PC-3 (cell line): ENCODE measurements around the gene CD81. TPM values are rescaled to one million over a fixed set of nuclear protein-coding genes. Genes with fewer than 3 reads are reported as not detected.

ENCODE experiments used
- ATAC-seq: fragments of 200-7000 bp; cut with Tn5 transposase; 2 replicates; pipeline ENCODE4 v1.9.1; 2020; ENCODE audit warnings: mild to moderate bottlenecking, moderate library complexity
- BruUV-seq: library from RNA; stranded (reverse); fragments of 400-500 nt; replicated peaks from 2 replicates; lab custom pipeline; 2021; lab: Mats Ljungman, UMichigan
- CTCF ChIA-PET: fragments of 300-600 bp; sonication (Branson Sonifier 250); formaldehyde crosslinking; loops from one replicate; lab custom pipeline; 2022; ENCODE audit warnings: antibody characterized with exemption; lab: Charles Lee
- POLR2A ChIA-PET: fragments of 300-600 bp; sonication (Branson Sonifier 250); formaldehyde crosslinking; loops from one replicate; lab custom pipeline; 2022; ENCODE audit warnings: antibody characterized with exemption; ENCODE audit not compliant: unreplicated experiment; lab: Charles Lee
- DNase-seq: peaks from one replicate; pipeline ENCODE4 v3.0.0-alpha.2; 2015
- H2AFZ ChIP-seq: fragments of 300-600 bp; sonication (generic); 2 replicates; pipeline ENCODE4 v1.6.0; 2016; ENCODE audit warnings: antibody characterized with exemption, low read length
- H3F3A ChIP-seq: fragments of 300-600 bp; sonication (generic); one replicate; pipeline ENCODE4 v1.6.0; 2017; ENCODE audit warnings: antibody characterized with exemption, low read length, control low read depth, mild to moderate bottlenecking; ENCODE audit not compliant: unreplicated experiment
- H3K27ac ChIP-seq: fragments of 300-600 bp; sonication (generic); 2 replicates; pipeline ENCODE4 v1.5.1; 2016; ENCODE audit warnings: mild to moderate bottlenecking, low read length
- H3K27me3 ChIP-seq: fragments of 300-600 bp; sonication (generic); 2 replicates; pipeline ENCODE4 v1.6.1; 2016; ENCODE audit warnings: low read length, mixed read lengths
- H3K36me3 ChIP-seq: fragments of 300-600 bp; sonication (generic); 2 replicates; pipeline ENCODE4 v1.6.1; 2016; ENCODE audit warnings: low read depth, mixed run types, low read length, mixed read lengths
- H3K4me1 ChIP-seq: fragments of 300-600 bp; sonication (generic); 2 replicates; pipeline ENCODE4 v1.5.1; 2016; ENCODE audit warnings: low read length; ENCODE audit not compliant: insufficient read depth
- H3K4me2 ChIP-seq: fragments of 300-600 bp; sonication (generic); 2 replicates; pipeline ENCODE4 v1.6.0; 2016; ENCODE audit warnings: low read length
- H3K4me3 ChIP-seq: fragments of 300-600 bp; sonication (generic); 2 replicates; pipeline ENCODE4 v1.5.1; 2016; ENCODE audit warnings: mild to moderate bottlenecking, low read length, mixed read lengths
- H3K79me2 ChIP-seq: fragments of 300-600 bp; sonication (generic); 2 replicates; pipeline ENCODE4 v1.6.1; 2017; ENCODE audit warnings: low read length, mixed read lengths
- H3K9ac ChIP-seq: fragments of 300-600 bp; sonication (generic); 2 replicates; pipeline ENCODE4 v1.6.0; 2016; ENCODE audit warnings: mild to moderate bottlenecking, low read length
- H3K9me2 ChIP-seq: fragments of 300-600 bp; sonication (generic); replicated peaks from 2 replicates; pipeline ENCODE4 v1.6.1; 2016; ENCODE audit warnings: mixed run types, low read length, mixed read lengths
- H3K9me3 ChIP-seq: fragments of 300-600 bp; sonication (generic); 2 replicates; pipeline ENCODE4 v1.6.1; 2016; ENCODE audit warnings: low read length, mixed read lengths
- H4K20me1 ChIP-seq: fragments of 300-600 bp; sonication (generic); 2 replicates; pipeline ENCODE4 v1.6.1; 2016; ENCODE audit warnings: low read length, mixed read lengths
- EZH2 ChIP-seq: fragments of 300-600 bp; sonication (generic); IDR thresholded peaks from one replicate; pipeline ENCODE4 v1.6.1; 2017; ENCODE audit warnings: antibody characterized with exemption, mild to moderate bottlenecking, low read length; ENCODE audit not compliant: unreplicated experiment
- EZH2phosphoT487 ChIP-seq: fragments of 300-600 bp; sonication (generic); IDR thresholded peaks from 2 replicates; pipeline ENCODE4 v1.6.1; 2018; ENCODE audit warnings: mild to moderate bottlenecking, antibody characterized with exemption, low read length, borderline replicate concordance
- intact Hi-C: fragments of 100-400 bp; cut with micrococcal nuclease; formaldehyde crosslinking; loops from 2 replicates; pipeline ENCODE4 v1.9.0; 2023
- total RNA-seq: library from RNA; depleted of rRNA; stranded (reverse); fragments of >200 nt; gene quantifications from 2 replicates; pipeline ENCODE4 v1.2.3, GENCODE V29; 2014
- TF ChIP-seq, protein P1 (sequence below): fragments of 300-600 bp; sonication (generic); conservative IDR thresholded peaks from 2 replicates; pipeline ENCODE4 v1.5.1; 2017; ENCODE audit warnings: antibody characterized with exemption, low read depth, mild to moderate bottlenecking, low read length

The CD81 gene
- total RNA-seq, 1 experiment from 2014 or later, result 134 TPM

GRCh38 chr11:2412323-2412722 lies 35.2 kb downstream of the CD81 start:
- Histone ChIP-seq H3K27me3 (no peaks in the 10 kb centered on the region), H3K9me2 (no peaks in the 10 kb centered on the region), H3K4me3 (no peak overlapping the region), H3F3A (no peaks in the 10 kb centered on the region), H4K20me1 (no peaks in the 10 kb centered on the region), H3K27ac (no peak overlapping the region), H3K4me2 (no peak overlapping the region), H3K79me2 (no peaks in the 10 kb centered on the region), H2AFZ (no peak overlapping the region), H3K9ac (no peak overlapping the region), H3K36me3 (no peaks in the 10 kb centered on the region), H3K4me1 (no peaks in the 10 kb centered on the region), H3K9me3 (no peaks in the 10 kb centered on the region)
- ChIA-PET CTCF (no interaction called here), POLR2A (no interaction called here)
- TF ChIP-seq EZH2phosphoT487 (no peak), EZH2 (no peak)
- TF ChIP-seq, protein P1, sequence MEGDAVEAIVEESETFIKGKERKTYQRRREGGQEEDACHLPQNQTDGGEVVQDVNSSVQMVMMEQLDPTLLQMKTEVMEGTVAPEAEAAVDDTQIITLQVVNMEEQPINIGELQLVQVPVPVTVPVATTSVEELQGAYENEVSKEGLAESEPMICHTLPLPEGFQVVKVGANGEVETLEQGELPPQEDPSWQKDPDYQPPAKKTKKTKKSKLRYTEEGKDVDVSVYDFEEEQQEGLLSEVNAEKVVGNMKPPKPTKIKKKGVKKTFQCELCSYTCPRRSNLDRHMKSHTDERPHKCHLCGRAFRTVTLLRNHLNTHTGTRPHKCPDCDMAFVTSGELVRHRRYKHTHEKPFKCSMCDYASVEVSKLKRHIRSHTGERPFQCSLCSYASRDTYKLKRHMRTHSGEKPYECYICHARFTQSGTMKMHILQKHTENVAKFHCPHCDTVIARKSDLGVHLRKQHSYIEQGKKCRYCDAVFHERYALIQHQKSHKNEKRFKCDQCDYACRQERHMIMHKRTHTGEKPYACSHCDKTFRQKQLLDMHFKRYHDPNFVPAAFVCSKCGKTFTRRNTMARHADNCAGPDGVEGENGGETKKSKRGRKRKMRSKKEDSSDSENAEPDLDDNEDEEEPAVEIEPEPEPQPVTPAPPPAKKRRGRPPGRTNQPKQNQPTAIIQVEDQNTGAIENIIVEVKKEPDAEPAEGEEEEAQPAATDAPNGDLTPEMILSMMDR, result no peak
- BruUV-seq, result no TSS peak
- intact Hi-C loops, result no loop called here
- ATAC-seq (no peak), DNase-seq (no peak)

GRCh38 chr11:2413742-2414579 lies 36.9 kb downstream of the CD81 start:
- H3K27me3 ChIP-seq, result no peaks in the 10 kb centered on the region
- no peaks in the 10 kb centered on the region for H3K36me3 ChIP-seq
- no peaks in the 10 kb centered on the region for H3K9me3 ChIP-seq
- TF ChIP-seq EZH2phosphoT487 (no peak), EZH2 (no peak)
- TF ChIP-seq, protein P1, result no peak
- DNase-seq (no peak), ATAC-seq (no peak)
- H3K9ac ChIP-seq, result no peak overlapping the region
- no peaks in the 10 kb centered on the region for H3K4me1 ChIP-seq
- H3K4me3 ChIP-seq, result no peak overlapping the region
- H3K79me2 ChIP-seq, result no peaks in the 10 kb centered on the region
- no peaks in the 10 kb centered on the region for H3F3A ChIP-seq
- no peaks in the 10 kb centered on the region for H3K9me2 ChIP-seq
- no peak overlapping the region for H2AFZ ChIP-seq
- no peak overlapping the region for H3K4me2 ChIP-seq
- no TSS peak for BruUV-seq
- intact Hi-C loops, result no loop called here
- H3K27ac ChIP-seq, result no peak overlapping the region
- ChIA-PET POLR2A (no interaction called here), CTCF (no interaction called here)
- H4K20me1 ChIP-seq, result no peaks in the 10 kb centered on the region

- no TSS peak for BruUV-seq
- Histone ChIP-seq H3K36me3 (no peaks in the 10 kb centered on the region), H3F3A (no peaks in the 10 kb centered on the region), H3K4me1 (no peaks in the 10 kb centered on the region), H3K9me2 (no peaks in the 10 kb centered on the region), H3K79me2 (no peaks in the 10 kb centered on the region), H3K27ac (no peak overlapping the region), H4K20me1 (no peaks in the 10 kb centered on the region), H2AFZ (no peak overlapping the region), H3K4me2 (no peak overlapping the region), H3K4me3 (no peak overlapping the region), H3K27me3 (no peaks in the 10 kb centered on the region), H3K9me3 (no peaks in the 10 kb centered on the region), H3K9ac (no peak overlapping the region)
- DNase-seq, result no peak
- ChIA-PET POLR2A (no interaction called here), CTCF (no interaction called here)
- intact Hi-C loops, result no loop called here
- TF ChIP-seq EZH2 (no peak), EZH2phosphoT487 (no peak)
- TF ChIP-seq, protein P1, result no peak
- ATAC-seq, result no peak
Measured at GRCh38 chr11:2414616-2415015, 37.5 kb downstream of the CD81 start.
